HG03378 (cell line): Measurements from ENCODE around the gene EFNA5.

Experiments
- ATAC-seq: cut with Tn5 transposase; IDR thresholded peaks from one replicate; pipeline ENCODE4 v1.9.1; 2021; ENCODE audit warnings: mild to moderate bottlenecking, moderate library complexity; ENCODE audit not compliant: unreplicated experiment

The EFNA5 gene

GRCh38 chr5:107607196-107607595 lies 63.5 kb downstream of the EFNA5 start:
- ATAC-seq = no peak

GRCh38 chr5:107605596-107606125 lies 65.1 kb downstream of the EFNA5 start:
- no peak for ATAC-seq

- peak; percentile 45 for ATAC-seq
Observed at GRCh38 chr5:107604990-107605389, 65.7 kb downstream of the EFNA5 start.

GRCh38 chr5:107604146-107604910 lies 66.4 kb downstream of the EFNA5 start:
- ATAC-seq = no peak

DNA sequence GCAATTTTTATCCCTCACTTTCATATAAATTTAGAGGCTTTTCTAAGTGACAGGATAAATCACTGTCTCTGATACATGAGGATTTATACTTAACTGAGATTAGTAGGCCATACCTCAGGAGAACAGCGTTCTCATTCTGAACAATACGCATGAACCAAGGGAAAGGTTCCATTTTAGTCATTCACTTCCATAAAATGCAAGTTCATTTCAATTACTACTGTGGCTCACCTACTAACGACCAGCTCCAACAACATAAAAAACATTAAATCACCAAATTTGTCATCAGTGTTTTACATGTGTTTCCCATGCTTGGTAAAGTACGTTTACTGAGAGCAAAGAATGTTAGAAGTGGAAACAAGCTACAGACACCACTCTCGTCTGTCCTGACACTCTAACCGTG lies 67.4 kb downstream of the EFNA5 start:
- ATAC-seq = no peak

- ATAC-seq = no peak
Observed at GRCh38 chr5:107602896-107603295, 67.8 kb downstream of the EFNA5 start.

GRCh38 chr5:107601076-107601475 lies 69.7 kb downstream of the EFNA5 start:
- ATAC-seq = no peak

- ATAC-seq = no peak
Observed at GRCh38 chr5:107598958-107599357, 71.8 kb downstream of the EFNA5 start.

- no peak for ATAC-seq
Observed at GRCh38 chr5:107597803-107598202, 72.9 kb downstream of the EFNA5 start.

GRCh38 chr5:107597247-107597646 lies 73.5 kb downstream of the EFNA5 start:
- ATAC-seq = no peak

- no peak for ATAC-seq
Observed at GRCh38 chr5:107594253-107595045, 76.3 kb downstream of the EFNA5 start.

- ATAC-seq = no peak
Observed at GRCh38 chr5:107593009-107593408, 77.7 kb downstream of the EFNA5 start.

DNA sequence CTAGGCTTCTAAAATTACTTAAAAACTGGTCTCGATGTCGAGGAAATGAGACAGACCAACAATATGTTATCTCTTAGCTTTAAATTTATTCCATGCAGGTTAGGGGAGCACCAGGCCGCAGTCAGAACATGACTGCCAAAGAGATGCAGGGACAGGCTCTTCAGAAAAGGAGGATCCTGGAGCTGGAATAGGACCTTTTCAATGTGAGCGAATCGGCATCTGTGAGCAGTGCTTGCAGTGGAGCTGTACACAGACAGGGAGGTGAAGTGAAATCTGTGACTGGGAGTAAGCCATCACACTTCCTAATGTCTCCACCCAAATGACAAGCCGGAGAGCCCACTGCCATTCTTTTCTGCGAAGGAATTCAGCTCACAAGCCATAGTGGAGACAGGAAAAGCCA lies 78.2 kb downstream of the EFNA5 start:
- ATAC-seq = no peak

DNA sequence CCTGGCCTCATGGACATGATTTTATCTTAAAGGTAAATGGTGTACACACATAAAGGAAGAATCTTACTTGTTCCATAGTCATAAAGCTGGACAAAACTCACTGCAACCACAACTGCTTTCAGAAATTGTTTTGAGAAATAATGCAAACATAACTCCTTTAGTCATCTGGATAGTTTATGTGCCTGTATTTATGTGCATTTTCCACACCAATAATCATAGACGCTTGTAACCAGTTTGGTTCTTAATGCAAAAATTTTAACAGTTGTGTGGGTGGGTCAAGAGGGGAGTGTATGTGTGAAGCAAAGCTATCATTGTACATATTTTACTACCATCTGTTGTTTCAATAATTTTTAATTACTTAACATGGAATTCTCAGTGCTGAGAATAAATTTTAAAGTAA lies 80.1 kb downstream of the EFNA5 start:
- ATAC-seq = no peak

GRCh38 chr5:107589520-107590193 lies 81.1 kb downstream of the EFNA5 start:
- no peak for ATAC-seq

- ATAC-seq = no peak
Observed at GRCh38 chr5:107582625-107583024, 88.1 kb downstream of the EFNA5 start.

DNA sequence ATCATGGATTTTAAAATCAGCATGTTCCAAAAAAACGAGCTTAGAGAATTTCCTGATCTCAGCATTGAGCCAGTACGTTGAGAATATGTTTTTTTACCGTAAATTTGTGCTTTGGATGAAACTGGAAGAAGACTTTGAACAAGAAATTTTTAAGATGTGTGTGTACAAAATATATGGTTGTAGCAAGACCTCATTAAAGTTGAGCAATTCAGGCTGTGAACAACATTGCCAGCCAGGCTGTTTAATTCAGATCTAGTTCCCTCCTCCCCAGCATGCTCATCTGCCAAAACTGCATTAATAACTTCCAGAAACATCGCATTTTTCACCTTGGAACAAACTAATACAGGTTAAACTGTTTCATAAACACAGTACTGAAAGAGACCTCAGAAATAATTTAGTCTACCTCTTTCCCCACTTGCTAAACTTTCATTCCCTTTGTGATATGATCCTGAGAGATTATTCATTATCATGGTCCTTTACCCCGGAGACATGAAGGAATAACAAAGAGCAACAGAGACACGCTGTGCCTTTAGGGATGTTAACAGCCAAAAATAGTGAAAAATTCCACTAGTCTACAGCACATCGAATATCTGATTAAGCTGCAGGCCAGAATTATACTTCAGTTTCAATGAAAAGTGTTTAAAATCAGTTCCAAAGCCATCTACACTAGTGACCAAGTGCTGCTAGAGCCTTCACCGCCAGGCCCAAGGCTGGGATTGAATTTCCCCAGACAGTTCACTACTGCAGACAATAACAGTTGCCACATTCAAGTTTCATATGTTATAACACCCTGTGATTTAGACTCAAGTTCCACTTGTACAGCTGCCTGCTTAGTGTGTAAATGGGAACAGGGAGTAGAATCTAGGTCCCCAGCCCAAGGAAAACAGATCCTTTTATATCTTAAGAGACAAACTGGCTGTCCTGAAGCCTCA lies 89.6 kb downstream of the EFNA5 start:
- ATAC-seq = no peak

DNA sequence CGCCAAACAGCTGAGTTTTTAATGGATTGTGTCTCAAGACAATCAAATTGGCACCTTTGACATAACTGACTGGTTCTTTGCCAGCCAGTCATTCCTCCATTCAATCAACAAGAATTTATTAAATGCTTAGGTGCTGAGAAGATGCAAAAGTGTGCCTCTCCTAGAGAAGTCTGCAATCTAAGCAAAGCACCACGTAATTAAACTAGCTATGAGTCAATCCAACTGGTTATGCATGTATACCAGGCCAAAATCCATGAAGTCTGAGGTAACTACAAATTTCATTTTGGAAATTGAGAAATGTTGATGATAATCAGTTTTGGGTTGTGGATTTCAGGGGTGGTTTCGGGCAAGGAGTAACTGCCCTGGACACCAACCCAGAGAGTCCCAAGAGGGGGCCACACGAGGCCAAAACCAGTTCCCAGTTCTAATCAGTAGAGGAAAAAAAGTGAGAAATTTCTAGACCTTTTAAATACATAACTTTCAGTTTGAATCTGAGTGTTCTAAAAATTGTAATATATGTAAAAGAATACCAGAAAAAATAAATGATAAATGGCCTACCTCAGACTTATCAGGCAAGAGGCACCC lies 92.6 kb downstream of the EFNA5 start:
- no peak for ATAC-seq

DNA sequence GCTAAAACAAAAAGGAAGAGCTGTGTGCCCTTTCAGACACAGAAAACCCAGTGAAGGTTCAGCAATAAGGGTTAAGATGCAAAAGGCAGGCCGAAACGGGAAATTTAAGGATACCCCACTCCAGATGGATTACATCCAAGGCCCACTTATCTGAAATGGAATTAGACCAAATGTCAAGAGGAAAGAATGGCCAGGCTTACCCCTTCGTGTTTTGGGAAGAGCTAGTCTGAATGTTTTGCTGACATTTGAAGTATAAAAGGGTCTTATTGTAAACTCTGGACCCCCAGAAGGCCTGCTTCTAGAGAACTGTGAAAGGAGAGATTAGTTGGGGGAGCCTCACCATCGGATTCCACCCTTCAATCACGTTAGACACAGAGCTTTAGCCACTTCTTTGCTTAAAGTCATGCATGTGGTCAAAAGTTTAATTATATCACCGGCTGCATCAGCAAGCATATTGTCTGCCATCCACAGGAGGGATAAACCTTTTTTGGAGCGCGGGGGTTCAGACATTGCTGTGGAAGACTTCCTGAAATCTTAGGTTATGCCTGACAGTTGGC lies 93.3 kb downstream of the EFNA5 start:
- no peak for ATAC-seq
